OCI-LY3 (cell line): ENCODE data around the gene ETF1.

Source experiments
- H2AFZ ChIP-seq: fragments of 200-600, 300-600 bp; shearing (Covaris generic); 2 replicates; pipeline ENCODE4 v1.6.0; 2014; ENCODE audit warnings: antibody characterized with exemption, low read depth, low read length
- H3K27ac ChIP-seq: fragments of 200-600, 300-600 bp; sonication (generic); 2 replicates; pipeline ENCODE4 v1.5.1; 2014; ENCODE audit warnings: mild to moderate bottlenecking, low read length, moderate library complexity, mixed read lengths
- H3K27me3 ChIP-seq: fragments of 200-600, 300-600 bp; sonication (generic); 2 replicates; pipeline ENCODE4 v1.6.1; 2014; ENCODE audit warnings: low read depth, low read length, mixed read lengths
- H3K36me3 ChIP-seq: fragments of 200-600, 300-600 bp; sonication (generic); replicated peaks from 2 replicates; pipeline ENCODE3; 2014; ENCODE audit warnings: low read depth, low read length, mixed read lengths
- H3K4me1 ChIP-seq: fragments of 300-600, 200-600 bp; sonication (generic); 2 replicates; pipeline ENCODE4 v1.6.1; 2014; ENCODE audit warnings: low read length, mixed read lengths
- H3K4me2 ChIP-seq: fragments of 200-600, 300-600 bp; sonication (generic); 2 replicates; pipeline ENCODE4 v1.6.1; 2014; ENCODE audit warnings: low read length, mixed read lengths
- H3K4me3 ChIP-seq: fragments of 300-600, 200-600 bp; sonication (generic); 2 replicates; pipeline ENCODE4 v1.5.1; 2014; ENCODE audit warnings: antibody characterized with exemption, mild to moderate bottlenecking, low read length, moderate library complexity
- H3K79me2 ChIP-seq: fragments of 300-600, 200-600 bp; shearing (Covaris generic); 2 replicates; pipeline ENCODE4 v1.6.1; 2014; ENCODE audit warnings: mild to moderate bottlenecking, low read length, mixed read lengths
- H3K9ac ChIP-seq: fragments of 300-600, 200-600 bp; shearing (Covaris generic); 2 replicates; pipeline ENCODE4 v1.6.0; 2014; ENCODE audit warnings: mild to moderate bottlenecking, low read length, moderate library complexity
- H3K9me3 ChIP-seq: fragments of 200-600, 300-600 bp; shearing (Covaris generic); 2 replicates; pipeline ENCODE4 v1.6.1; 2014; ENCODE audit warnings: low read length, mixed read lengths; ENCODE audit not compliant: insufficient read depth
- H4K20me1 ChIP-seq: fragments of 200-600, 300-600 bp; sonication (generic); 2 replicates; pipeline ENCODE4 v1.6.1; 2016; ENCODE audit warnings: low read length, mixed read lengths; ENCODE audit not compliant: insufficient read depth
- EZH2phosphoT487 ChIP-seq: fragments of 200-600 bp; shearing (Covaris generic); IDR thresholded peaks from 2 replicates; pipeline ENCODE4 v1.6.1; 2018; ENCODE audit warnings: antibody characterized with exemption, mixed run types, low read depth
- TF ChIP-seq, protein P1 (sequence below): fragments of 200-600, 300-600 bp; sonication (generic); IDR thresholded peaks from 2 replicates; pipeline ENCODE4 v1.5.1; 2014; ENCODE audit warnings: antibody characterized with exemption, low read length, low read depth

Gene ETF1

DNA sequence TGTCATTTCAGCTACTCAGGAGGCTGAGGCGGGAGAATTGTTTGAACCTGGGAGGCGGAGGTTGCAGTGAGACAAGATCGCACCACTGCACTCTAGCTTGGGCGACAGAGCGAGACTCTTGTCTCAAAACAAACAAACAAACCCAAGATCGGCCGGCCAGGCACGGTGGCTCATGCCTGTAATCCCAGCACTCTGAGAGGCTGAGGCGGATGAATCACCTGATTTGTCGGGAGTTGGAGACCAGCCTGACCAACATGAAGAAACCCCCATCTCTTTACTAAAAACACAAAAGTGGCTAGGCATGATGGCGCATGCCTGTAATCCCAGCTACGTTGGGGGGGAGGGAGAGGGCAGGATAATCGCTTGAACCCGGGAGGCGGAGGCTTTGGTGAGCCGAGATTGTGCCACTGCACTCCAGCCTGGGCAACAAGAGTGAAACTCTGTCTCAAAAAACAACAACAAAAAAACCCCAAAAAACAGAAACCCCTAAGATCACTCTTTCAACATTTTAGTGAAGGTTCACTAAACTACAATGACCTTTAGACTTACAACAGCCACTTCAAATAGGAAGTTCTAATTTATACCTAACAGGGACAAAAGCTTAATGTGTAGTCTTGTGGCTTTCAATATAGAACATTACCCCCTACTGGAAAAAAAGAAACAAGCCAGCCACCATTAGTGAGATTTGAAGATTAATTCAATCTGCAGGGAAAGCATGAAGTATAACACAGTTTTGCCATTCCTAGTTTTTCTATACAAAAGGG is 25.2 kb upstream of the ETF1 start:
- no peaks in the 10 kb centered on the region for H3K9me3 ChIP-seq
- no peak overlapping the region for H3K4me2 ChIP-seq
- H3K27ac ChIP-seq, result no peak overlapping the region
- no peak overlapping the region for H3K4me3 ChIP-seq
- H3K27me3 ChIP-seq, result no peaks in the 10 kb centered on the region
- no peaks in the 10 kb centered on the region for H4K20me1 ChIP-seq
- no peak overlapping the region for H3K9ac ChIP-seq
- no peak for TF ChIP-seq EZH2phosphoT487
- TF ChIP-seq, protein P1, sequence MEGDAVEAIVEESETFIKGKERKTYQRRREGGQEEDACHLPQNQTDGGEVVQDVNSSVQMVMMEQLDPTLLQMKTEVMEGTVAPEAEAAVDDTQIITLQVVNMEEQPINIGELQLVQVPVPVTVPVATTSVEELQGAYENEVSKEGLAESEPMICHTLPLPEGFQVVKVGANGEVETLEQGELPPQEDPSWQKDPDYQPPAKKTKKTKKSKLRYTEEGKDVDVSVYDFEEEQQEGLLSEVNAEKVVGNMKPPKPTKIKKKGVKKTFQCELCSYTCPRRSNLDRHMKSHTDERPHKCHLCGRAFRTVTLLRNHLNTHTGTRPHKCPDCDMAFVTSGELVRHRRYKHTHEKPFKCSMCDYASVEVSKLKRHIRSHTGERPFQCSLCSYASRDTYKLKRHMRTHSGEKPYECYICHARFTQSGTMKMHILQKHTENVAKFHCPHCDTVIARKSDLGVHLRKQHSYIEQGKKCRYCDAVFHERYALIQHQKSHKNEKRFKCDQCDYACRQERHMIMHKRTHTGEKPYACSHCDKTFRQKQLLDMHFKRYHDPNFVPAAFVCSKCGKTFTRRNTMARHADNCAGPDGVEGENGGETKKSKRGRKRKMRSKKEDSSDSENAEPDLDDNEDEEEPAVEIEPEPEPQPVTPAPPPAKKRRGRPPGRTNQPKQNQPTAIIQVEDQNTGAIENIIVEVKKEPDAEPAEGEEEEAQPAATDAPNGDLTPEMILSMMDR, result no peak
- peaks cover 85% of the 10 kb centered on the region for H3K79me2 ChIP-seq
- no peaks in the 10 kb centered on the region for H3K4me1 ChIP-seq
- no peak overlapping the region for H2AFZ ChIP-seq
- peaks cover 53% of the 10 kb centered on the region for H3K36me3 ChIP-seq

DNA sequence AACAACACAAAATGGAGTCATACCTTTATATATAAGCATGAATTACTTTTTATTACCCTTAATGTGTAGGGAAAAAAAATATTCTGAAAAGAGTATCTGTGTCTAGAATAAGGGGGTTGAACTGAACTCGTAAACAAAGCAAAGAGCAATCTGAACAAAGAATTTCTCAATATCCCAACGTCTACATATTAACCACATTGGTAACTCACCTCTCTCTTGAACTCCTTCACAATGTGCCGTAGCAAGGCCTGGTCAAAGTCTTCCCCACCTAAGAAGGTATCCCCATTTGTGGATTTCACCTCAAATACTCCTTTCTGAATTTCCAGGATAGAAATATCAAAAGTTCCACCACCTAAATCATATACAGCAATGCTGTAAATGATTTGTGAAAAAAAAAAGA is 23.8 kb upstream of the ETF1 start:
- no peaks in the 10 kb centered on the region for H3K27me3 ChIP-seq
- H3K79me2 ChIP-seq, result peaks cover 79% of the 10 kb centered on the region
- H4K20me1 ChIP-seq, result no peaks in the 10 kb centered on the region
- no peaks in the 10 kb centered on the region for H3K9me3 ChIP-seq
- H3K4me3 ChIP-seq, result no peak overlapping the region
- H3K4me1 ChIP-seq, result no peaks in the 10 kb centered on the region
- H3K36me3 ChIP-seq, result peaks cover 52% of the 10 kb centered on the region
- no peak for TF ChIP-seq EZH2phosphoT487
- TF ChIP-seq, protein P1, result no peak
- no peak overlapping the region for H2AFZ ChIP-seq
- no peak overlapping the region for H3K9ac ChIP-seq
- H3K27ac ChIP-seq, result no peak overlapping the region
- H3K4me2 ChIP-seq, result no peak overlapping the region

DNA sequence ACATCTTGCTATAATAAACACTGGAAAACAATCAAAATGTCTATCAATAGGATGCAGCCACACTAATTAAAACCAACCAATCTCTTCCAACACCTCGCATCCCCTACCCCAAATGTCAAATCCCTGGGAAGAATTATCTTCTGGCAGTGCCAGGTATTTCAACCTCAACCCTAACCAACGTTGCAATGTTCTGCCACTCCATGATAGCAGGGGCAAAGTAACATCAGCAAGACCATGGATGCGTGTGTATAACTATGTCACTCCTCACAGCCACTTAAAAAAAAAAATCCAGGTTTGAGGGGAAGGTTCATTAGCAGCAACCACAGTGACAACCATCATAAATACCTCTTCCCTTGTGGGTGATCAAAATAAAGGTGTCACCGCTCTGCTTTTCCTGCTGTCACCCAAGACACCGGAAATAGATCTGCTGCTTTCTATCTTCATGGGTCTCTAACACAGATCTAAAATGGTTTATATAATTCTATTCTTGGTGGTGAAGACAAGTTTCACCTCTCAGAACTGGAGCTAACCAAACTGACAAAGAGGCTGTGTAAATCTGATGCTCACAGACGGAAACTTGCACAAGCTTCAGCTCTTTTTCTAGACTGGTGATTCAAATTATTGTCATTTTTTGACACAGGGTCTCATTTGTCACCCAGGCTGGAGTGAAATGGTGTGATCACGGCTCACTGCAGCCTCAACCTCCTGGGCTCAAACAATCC is 22.2 kb upstream of the ETF1 start:
- Histone ChIP-seq H3K9me3 (no peaks in the 10 kb centered on the region), H3K4me3 (no peak overlapping the region), H4K20me1 (no peaks in the 10 kb centered on the region), H3K27me3 (no peaks in the 10 kb centered on the region), H3K4me1 (no peaks in the 10 kb centered on the region), H3K79me2 (peaks cover 68% of the 10 kb centered on the region), H3K36me3 (peaks cover 50% of the 10 kb centered on the region), H3K9ac (no peak overlapping the region), H3K4me2 (no peak overlapping the region), H3K27ac (no peak overlapping the region), H2AFZ (no peak overlapping the region)
- TF ChIP-seq EZH2phosphoT487, result no peak
- TF ChIP-seq, protein P1, result no peak

DNA sequence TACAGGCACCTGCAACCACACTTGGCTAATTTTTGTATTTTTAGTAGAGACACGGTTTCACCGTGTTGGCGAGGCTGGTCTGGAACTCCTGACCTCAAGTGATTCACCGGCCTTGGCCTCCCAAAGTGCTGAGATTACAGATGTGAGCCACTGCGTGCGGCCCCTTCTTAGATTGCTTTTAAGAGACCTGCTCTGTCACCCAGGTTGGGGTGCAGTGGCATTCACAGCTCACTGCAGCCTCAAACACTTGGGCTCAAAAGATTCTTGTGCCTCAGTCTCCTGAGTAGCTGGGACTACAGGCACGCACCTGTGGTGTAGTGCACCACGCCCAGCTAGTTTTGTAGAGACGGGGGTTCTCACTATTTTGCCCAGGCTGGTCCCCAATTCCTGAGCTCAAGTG is 21.2 kb upstream of the ETF1 start:
- H3K27me3 ChIP-seq, result no peaks in the 10 kb centered on the region
- H3K4me3 ChIP-seq, result no peak overlapping the region
- H2AFZ ChIP-seq, result no peak overlapping the region
- H3K9ac ChIP-seq, result no peak overlapping the region
- no peaks in the 10 kb centered on the region for H3K4me1 ChIP-seq
- no peak overlapping the region for H3K27ac ChIP-seq
- peaks cover 57% of the 10 kb centered on the region for H3K36me3 ChIP-seq
- no peaks in the 10 kb centered on the region for H3K9me3 ChIP-seq
- TF ChIP-seq, protein P1, result no peak
- TF ChIP-seq EZH2phosphoT487, result no peak
- no peaks in the 10 kb centered on the region for H4K20me1 ChIP-seq
- H3K4me2 ChIP-seq, result no peak overlapping the region
- H3K79me2 ChIP-seq, result peaks cover 63% of the 10 kb centered on the region
